Kidney capillary endothelial cell (primary cell): ENCODE measurements around the gene CHMP3.
"Not testable (repeated sequence)": the region's sequence is repeated elsewhere in the genome, so short reads cannot be mapped to it uniquely, and the experiment has no call there.

ENCODE experiments used
- DNase-seq: peaks from one replicate; pipeline ENCODE4 v3.0.0-alpha.2; 2018; ENCODE audit warnings: low spot score

The CHMP3 gene

GRCh38 chr2:86562922-86563649 is at the start of gene CHMP3:
TSS of gene CHMP3 (minus strand) at chr2:86563443. CDS start at chr2:86563348, 95 bp downstream.
- peak; percentile 95 for DNase-seq

GRCh38 chr2:86610871-86611270 is 47.6 kb upstream of the CHMP3 start:
- DNase-seq = no peak

- no peak for DNase-seq
Measured at GRCh38 chr2:86608832-86609410, 45.7 kb upstream of the CHMP3 start.

DNA sequence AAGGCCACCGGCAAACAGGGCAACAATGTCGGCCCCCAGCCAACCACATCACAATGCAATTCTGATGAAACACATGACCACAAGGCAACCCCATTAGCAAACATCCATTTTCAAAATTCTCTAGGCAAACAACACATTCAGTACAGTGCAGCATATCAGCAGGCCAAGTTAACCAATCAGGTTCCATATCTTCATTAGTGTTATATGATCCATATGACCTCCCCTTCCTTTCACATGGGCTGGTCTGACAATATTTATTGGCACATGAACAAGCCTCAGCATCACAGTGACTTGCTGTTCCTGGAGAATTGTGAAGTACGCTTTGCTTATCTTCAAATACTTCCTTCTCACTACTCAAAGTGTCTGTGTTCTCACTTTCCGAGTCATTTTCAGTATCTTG is 40.7 kb upstream of the CHMP3 start:
- DNase-seq = no peak

- DNase-seq = no peak
Measured at GRCh38 chr2:86598966-86599365, 35.7 kb upstream of the CHMP3 start.

DNA sequence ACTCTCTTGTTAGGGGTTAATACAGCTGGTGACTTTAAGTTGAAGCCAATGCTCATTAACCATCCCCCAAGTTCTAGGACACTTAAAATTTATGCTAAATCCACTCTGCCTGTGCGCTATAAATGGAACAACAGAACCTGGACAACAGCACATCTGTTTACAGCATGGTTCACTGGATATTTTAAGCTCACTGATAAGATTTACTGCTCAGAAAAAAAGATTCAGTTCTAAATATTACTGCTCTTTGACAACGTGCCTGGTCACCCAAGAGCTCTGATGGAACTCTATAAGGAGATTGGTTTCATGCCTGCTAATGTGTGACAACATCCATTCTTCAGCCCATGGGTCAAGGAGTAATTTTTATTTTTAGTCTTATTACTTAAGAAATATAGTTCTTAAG is 32.9 kb upstream of the CHMP3 start:
- no peak for DNase-seq

- DNase-seq = no peak
Measured at GRCh38 chr2:86593266-86593665, 30.0 kb upstream of the CHMP3 start.

GRCh38 chr2:86592547-86593230 is 29.4 kb upstream of the CHMP3 start:
- DNase-seq = no peak

DNA sequence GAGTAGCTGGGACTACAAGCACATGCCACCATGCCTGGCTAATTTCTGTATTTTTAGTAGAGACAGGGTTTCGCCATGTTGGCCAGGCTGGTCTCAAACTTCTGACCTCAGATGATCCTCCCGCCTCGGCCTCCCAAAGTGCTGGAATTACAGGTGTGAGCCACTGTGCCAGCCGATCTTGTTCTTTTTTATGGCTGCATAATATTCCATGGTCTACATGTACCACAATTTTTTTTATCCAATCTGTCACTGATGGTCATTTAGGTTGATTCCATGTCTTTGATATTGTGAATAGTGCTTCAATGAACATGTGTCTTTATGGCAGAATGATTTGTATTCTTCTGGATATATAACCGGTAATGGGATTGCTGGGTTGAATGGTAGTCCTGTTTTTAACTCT is 26.5 kb upstream of the CHMP3 start:
- not testable (repeated sequence) for DNase-seq

GRCh38 chr2:86584151-86584913 is 21.1 kb upstream of the CHMP3 start:
- peak; percentile 94 for DNase-seq

- DNase-seq = no peak
Measured at GRCh38 chr2:86580560-86580959, 17.3 kb upstream of the CHMP3 start.

GRCh38 chr2:86577817-86578456 is 14.7 kb upstream of the CHMP3 start:
- no peak for DNase-seq

DNA sequence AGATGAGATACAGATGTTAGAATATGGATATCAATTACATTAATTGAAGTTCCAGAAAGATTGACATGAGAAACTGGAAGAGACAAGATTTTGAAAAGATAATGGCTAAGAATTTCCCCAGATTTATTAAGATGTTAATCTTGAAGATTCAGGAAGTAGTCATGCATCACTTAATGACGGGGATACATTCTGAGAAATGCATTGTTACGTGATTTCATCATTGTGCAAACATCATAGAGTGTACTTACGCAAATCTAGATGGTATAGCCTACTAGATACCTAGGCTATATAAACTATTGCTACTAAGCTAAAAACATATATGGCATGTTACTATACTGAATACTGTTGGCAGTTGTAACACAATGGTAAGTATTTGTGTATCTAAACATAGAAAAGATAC is 6.8 kb upstream of the CHMP3 start:
- DNase-seq = no peak

DNA sequence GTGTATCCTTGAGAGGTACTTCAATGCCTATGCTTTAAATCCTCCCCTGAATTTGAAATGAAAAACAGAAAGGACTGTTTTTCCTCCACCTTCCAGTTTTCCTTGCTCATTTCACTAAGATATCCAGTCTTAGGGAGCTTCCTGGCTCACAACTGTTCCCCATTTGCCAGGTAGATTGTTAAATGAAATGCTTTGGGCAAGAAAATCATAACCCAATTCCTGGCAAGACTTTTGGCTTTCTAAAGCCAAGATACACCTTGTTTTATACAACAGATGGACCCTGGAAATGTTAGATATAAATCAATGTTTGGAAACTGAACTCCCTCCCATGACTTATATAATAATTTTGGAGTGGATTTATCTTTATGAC is 3.6 kb upstream of the CHMP3 start:
- DNase-seq = no peak

DNA sequence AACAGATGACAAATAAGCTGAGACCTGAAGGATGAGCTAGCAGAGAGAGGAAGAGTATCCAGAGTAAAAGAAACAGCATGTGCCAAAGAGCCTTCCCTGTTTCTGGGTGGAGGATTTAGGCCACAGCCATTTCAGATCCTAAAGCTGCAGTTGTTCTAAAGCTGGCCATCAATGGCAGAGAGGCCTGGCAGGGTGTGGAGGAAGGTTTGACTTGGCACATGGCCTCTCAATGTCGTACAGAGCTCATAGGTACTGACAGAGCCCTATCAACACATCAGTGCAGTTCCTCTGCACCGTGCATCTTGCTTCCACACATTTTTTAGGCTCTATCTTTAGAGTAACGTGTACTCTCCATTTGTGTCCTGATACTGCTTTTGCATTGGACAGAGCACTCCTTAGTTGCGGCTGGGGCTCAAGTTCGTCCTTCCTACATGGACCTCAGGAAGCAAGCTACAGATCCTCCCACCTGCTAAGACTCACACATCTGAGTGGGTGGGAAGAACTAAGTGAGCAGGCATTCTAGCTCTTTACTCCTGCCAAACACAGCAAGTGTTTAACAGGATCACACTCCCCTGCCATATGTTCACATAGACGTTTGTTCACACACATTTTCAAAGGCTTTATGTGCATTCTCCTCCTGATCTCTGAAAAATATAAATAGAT is 3.0 kb upstream of the CHMP3 start:
- no peak for DNase-seq

GRCh38 chr2:86563650-86564061 is 413 bp upstream of the CHMP3 start:
- no peak for DNase-seq

GRCh38 chr2:86562485-86562921 is 740 bp downstream of the CHMP3 start:
- no peak for DNase-seq

DNA sequence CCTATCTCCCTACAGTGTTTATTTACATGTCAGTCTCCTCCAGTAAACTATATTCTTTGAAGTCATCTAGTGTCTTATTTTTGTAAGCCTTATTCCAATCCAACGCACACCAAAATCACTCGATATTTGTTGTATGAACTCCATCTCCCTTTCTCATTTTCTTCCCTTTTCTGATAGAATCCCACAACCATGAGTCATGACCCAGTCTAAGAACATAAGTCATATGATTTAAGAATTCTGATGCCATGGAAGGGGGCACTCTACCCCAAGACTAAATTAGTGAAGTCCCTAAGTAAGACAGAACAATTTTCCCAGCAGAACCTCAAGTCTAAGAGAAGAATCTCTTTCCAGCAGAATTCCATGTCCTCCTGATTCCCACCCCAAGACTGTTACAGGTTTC is 5.4 kb downstream of the CHMP3 start:
- no peak for DNase-seq

- DNase-seq = no peak
Measured at GRCh38 chr2:86556508-86556907, 6.7 kb downstream of the CHMP3 start.

- DNase-seq = no peak
Measured at GRCh38 chr2:86552889-86553288, 10.4 kb downstream of the CHMP3 start.

GRCh38 chr2:86549963-86550725 is 13.1 kb downstream of the CHMP3 start:
- not testable (repeated sequence) for DNase-seq
